Keratinocyte (primary cell): ENCODE data around the gene TTN. TPM values are rescaled to one million over a fixed set of nuclear protein-coding genes. Genes with fewer than 3 reads are reported as not detected.

Source experiments
- DNase-seq: peaks from one replicate; pipeline ENCODE4 v3.0.0-alpha.2; 2011; ENCODE audit warnings: low read depth, missing footprints, low spot score
- FAIRE-seq: peaks from 2 replicates; lab custom pipeline; 2011; peaks lifted over from hg19 to GRCh38; lab: Jason Lieb, UNC
- H2AFZ ChIP-seq: 2 replicates; pipeline ENCODE4 v1.6.0; 2012; ENCODE audit warnings: low read length, control low read depth, inconsistent platforms; ENCODE audit not compliant: control insufficient read depth
- H3K27ac ChIP-seq: 2 replicates; pipeline ENCODE4 v1.5.1; 2011; ENCODE audit warnings: low read length; ENCODE audit not compliant: control insufficient read depth, insufficient read depth
- H3K27me3 ChIP-seq: 3 replicates; pipeline ENCODE4 v1.6.0; 2011; ENCODE audit warnings: low read length; ENCODE audit not compliant: control insufficient read depth, insufficient read depth; ENCODE audit errors: extremely low read depth
- H3K36me3 ChIP-seq, 2 experiments: 2 replicates in 1 of 2; 3 replicates in 1 of 2; pipeline ENCODE4 v1.5.1; 2011; ENCODE audit warnings: low read length in 2 of 2, mild to moderate bottlenecking in 1 of 2; ENCODE audit not compliant: control insufficient read depth in 2 of 2, insufficient read depth in 2 of 2; ENCODE audit errors: extremely low read depth in 1 of 2
- H3K4me1 ChIP-seq: 3 replicates; pipeline ENCODE4 v1.5.1; 2011; ENCODE audit warnings: low read length; ENCODE audit not compliant: control insufficient read depth, insufficient read depth; ENCODE audit errors: extremely low read depth
- H3K4me2 ChIP-seq: 3 replicates; pipeline ENCODE4 v1.6.0; 2011; ENCODE audit warnings: low read depth, low read length; ENCODE audit not compliant: control insufficient read depth, insufficient read depth; ENCODE audit errors: extremely low read depth
- H3K4me3 ChIP-seq, 3 experiments: fragments of 200-600 bp in 1 of 3; sonication (generic) in 1 of 3; 2 replicates in 2 of 3; 3 replicates in 1 of 3; pipeline ENCODE4 v1.5.1; 2011 to 2016; ENCODE audit warnings: low read length in 3 of 3, mild to moderate bottlenecking in 3 of 3, control low read depth in 2 of 3, inconsistent platforms in 1 of 3, low read depth in 1 of 3, mixed read lengths in 1 of 3, mixed run types in 1 of 3, moderate library complexity in 1 of 3; ENCODE audit not compliant: control insufficient read depth in 2 of 3, insufficient read depth in 2 of 3; ENCODE audit errors: extremely low read depth in 1 of 3
- H3K79me2 ChIP-seq: 2 replicates; pipeline ENCODE4 v1.6.0; 2012; ENCODE audit warnings: low read length; ENCODE audit not compliant: control insufficient read depth, insufficient read depth
- H3K9ac ChIP-seq: 3 replicates; pipeline ENCODE4 v1.6.0; 2011; ENCODE audit warnings: low read length; ENCODE audit not compliant: control insufficient read depth, insufficient read depth; ENCODE audit errors: extremely low read depth
- H3K9me1 ChIP-seq: 3 replicates; pipeline ENCODE4 v1.6.0; 2011; ENCODE audit warnings: low read length; ENCODE audit not compliant: control insufficient read depth, insufficient read depth; ENCODE audit errors: extremely low read depth
- H3K9me3 ChIP-seq: 2 replicates; pipeline ENCODE4 v1.5.1; 2012; ENCODE audit warnings: low read depth, low read length; ENCODE audit not compliant: control insufficient read depth
- H4K20me1 ChIP-seq: 3 replicates; pipeline ENCODE4 v1.6.0; 2011; ENCODE audit warnings: low read length; ENCODE audit not compliant: control insufficient read depth, insufficient read depth; ENCODE audit errors: extremely low read depth
- EZH2 ChIP-seq: IDR thresholded peaks from one replicate; pipeline ENCODE4 v1.6.1; 2012; ENCODE audit warnings: inconsistent platforms, mild to moderate bottlenecking, low read length, moderate library complexity
- dilution Hi-C: fragments of 300-500 bp; cut with MboI; formaldehyde crosslinking; loops from one replicate; pipeline ENCODE4 v1.7.0; 2020; ENCODE audit warnings: low sequenced_read_pairs; ENCODE audit not compliant: extremely low pct_ligation_motif_present
- polyA plus RNA-seq, 5 experiments: library from polyadenylated mRNA; depleted of rRNA in 3 of 5; stranded (reverse) in 3 of 5; stranded (forward) in 1 of 5; unstranded in 1 of 5; fragments of >200 nt; gene quantifications; 1 replicate in 1 of 5; 2 replicates in 3 of 5; 3 replicates in 1 of 5; pipeline versions ENCODE4 v1.2.1 to v1.2.3, GENCODE V29; 2011 to 2012; ENCODE audit warnings: missing spikeins in 2 of 5, low read depth in 1 of 5, low replicate concordance in 1 of 5
- TF ChIP-seq, protein P1 (sequence below), 3 experiments: IDR thresholded peaks in 1 of 3; conservative IDR thresholded peaks in 1 of 3; optimal IDR thresholded peaks in 1 of 3; 2 replicates in 2 of 3; 3 replicates in 1 of 3; pipeline versions ENCODE3 to v1.5.1; 2011; ENCODE audit warnings: low read length in 3 of 3, mild to moderate bottlenecking in 3 of 3, moderate library complexity in 2 of 3, control low read depth in 1 of 3, inconsistent platforms in 1 of 3; ENCODE audit not compliant: insufficient read depth in 2 of 3; ENCODE audit errors: extremely low read depth in 1 of 3

Gene TTN
- polyA plus RNA-seq, 1 donor (not counting 4 experiments of a cell fraction or from before 2014, with no cell fraction given): 0.01 TPM

DNA sequence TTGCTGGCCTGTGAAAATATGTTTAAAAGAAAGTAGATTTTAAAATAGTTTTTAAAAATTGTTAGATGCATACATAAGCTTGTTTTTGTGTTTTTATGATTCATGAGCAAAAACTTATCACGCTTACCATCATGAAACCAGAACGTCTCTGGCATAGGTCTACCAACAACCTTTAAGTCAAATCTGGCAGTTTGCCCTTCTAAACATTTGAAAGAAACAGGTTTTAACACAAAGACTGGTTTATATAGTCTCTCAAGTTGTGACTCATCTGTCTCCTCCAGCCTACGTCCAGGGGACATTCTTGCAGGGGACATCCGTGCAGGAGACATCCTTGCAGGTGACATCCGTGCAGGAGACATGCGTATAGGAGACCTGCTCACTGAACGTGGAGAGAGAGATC lies 29.6 kb downstream of the TTN start:
- no peak overlapping the region for H3K4me2 ChIP-seq
- H3K27ac ChIP-seq: no peak overlapping the region
- DNase-seq (no peak), FAIRE-seq (no peak)
- no peak overlapping the region for H3K9ac ChIP-seq
- H3K9me1 ChIP-seq: no peaks in the 10 kb centered on the region
- TF ChIP-seq, protein P1, sequence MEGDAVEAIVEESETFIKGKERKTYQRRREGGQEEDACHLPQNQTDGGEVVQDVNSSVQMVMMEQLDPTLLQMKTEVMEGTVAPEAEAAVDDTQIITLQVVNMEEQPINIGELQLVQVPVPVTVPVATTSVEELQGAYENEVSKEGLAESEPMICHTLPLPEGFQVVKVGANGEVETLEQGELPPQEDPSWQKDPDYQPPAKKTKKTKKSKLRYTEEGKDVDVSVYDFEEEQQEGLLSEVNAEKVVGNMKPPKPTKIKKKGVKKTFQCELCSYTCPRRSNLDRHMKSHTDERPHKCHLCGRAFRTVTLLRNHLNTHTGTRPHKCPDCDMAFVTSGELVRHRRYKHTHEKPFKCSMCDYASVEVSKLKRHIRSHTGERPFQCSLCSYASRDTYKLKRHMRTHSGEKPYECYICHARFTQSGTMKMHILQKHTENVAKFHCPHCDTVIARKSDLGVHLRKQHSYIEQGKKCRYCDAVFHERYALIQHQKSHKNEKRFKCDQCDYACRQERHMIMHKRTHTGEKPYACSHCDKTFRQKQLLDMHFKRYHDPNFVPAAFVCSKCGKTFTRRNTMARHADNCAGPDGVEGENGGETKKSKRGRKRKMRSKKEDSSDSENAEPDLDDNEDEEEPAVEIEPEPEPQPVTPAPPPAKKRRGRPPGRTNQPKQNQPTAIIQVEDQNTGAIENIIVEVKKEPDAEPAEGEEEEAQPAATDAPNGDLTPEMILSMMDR (optimal IDR thresholded peaks at IDR 0.05 in 1 of 3, IDR thresholded peaks at IDR 0.05 in 1 of 3, conservative IDR thresholded peaks at IDR 0.05 in 1 of 3; ENCODE audit: extremely low read depth in 1 of 3, insufficient read depth in 2 of 3, low read length in 3 of 3): no peak
- no peak for TF ChIP-seq EZH2
- no peaks in the 10 kb centered on the region for H3K27me3 ChIP-seq
- H3K36me3 ChIP-seq: no peaks in the 10 kb centered on the region
- dilution Hi-C loops: no loop called here
- H3K4me1 ChIP-seq: no peaks in the 10 kb centered on the region
- no peaks in the 10 kb centered on the region for H4K20me1 ChIP-seq
- no peak overlapping the region for H2AFZ ChIP-seq
- no peaks in the 10 kb centered on the region for H3K9me3 ChIP-seq
- no peak overlapping the region for H3K4me3 ChIP-seq
- no peaks in the 10 kb centered on the region for H3K79me2 ChIP-seq

DNA sequence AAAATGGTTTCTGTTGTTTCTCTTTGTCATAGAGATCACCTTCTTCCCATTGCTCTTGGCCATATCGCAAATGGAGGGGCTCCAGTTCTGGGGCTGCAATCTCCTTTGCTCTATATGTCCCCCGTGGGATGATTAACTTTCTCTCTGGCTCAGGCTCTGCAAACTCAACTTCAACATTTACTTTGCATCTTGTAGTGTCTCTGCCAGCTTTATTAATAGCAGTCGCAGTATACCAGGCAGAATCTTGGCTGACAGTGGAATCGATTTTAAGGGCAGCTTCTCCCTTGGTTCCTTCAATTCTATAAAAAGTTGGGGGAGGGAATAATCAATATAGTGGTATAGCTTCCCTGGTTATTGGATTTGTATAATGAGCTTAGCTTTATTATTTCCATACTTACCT lies 30.5 kb downstream of the TTN start:
- no peaks in the 10 kb centered on the region for H3K79me2 ChIP-seq
- FAIRE-seq (no peak), DNase-seq (no peak)
- H3K9ac ChIP-seq: no peak overlapping the region
- H2AFZ ChIP-seq: no peak overlapping the region
- no peak overlapping the region for H3K4me2 ChIP-seq
- no peak overlapping the region for H3K27ac ChIP-seq
- H3K4me1 ChIP-seq: no peaks in the 10 kb centered on the region
- TF ChIP-seq, protein P1 (optimal IDR thresholded peaks at IDR 0.05 in 1 of 3, IDR thresholded peaks at IDR 0.05 in 1 of 3, conservative IDR thresholded peaks at IDR 0.05 in 1 of 3; ENCODE audit: extremely low read depth in 1 of 3, insufficient read depth in 2 of 3, low read length in 3 of 3): no peak
- no peak for TF ChIP-seq EZH2
- H3K27me3 ChIP-seq: no peaks in the 10 kb centered on the region
- H3K9me3 ChIP-seq: no peaks in the 10 kb centered on the region
- dilution Hi-C loops: no loop called here
- no peaks in the 10 kb centered on the region for H3K9me1 ChIP-seq
- no peaks in the 10 kb centered on the region for H4K20me1 ChIP-seq
- no peak overlapping the region for H3K4me3 ChIP-seq
- H3K36me3 ChIP-seq: no peaks in the 10 kb centered on the region
